ENCODE data around the gene EVI5L.

DNA sequence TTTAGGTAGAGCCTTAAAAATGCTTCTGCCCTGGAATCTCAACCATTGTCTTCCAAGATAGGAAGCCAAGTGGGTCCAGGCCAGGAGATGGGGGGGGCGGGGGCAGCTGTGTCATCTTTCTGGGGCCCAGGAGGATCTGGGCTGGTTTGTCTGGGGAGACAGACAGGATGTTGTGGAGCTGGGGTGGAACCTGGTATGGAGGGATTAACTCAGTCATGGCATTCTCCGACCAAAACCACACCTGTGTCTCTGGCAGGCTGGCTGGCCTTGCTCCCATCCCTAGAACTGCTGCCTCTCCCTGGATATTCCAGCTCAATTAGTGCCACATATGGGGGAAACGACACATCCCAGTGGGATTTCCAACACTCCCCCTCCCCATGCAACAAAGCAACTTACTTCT, 70.9 kb downstream of the EVI5L start:
- TF ChIP-seq, protein P1, sequence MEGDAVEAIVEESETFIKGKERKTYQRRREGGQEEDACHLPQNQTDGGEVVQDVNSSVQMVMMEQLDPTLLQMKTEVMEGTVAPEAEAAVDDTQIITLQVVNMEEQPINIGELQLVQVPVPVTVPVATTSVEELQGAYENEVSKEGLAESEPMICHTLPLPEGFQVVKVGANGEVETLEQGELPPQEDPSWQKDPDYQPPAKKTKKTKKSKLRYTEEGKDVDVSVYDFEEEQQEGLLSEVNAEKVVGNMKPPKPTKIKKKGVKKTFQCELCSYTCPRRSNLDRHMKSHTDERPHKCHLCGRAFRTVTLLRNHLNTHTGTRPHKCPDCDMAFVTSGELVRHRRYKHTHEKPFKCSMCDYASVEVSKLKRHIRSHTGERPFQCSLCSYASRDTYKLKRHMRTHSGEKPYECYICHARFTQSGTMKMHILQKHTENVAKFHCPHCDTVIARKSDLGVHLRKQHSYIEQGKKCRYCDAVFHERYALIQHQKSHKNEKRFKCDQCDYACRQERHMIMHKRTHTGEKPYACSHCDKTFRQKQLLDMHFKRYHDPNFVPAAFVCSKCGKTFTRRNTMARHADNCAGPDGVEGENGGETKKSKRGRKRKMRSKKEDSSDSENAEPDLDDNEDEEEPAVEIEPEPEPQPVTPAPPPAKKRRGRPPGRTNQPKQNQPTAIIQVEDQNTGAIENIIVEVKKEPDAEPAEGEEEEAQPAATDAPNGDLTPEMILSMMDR (IDR thresholded peaks at IDR 0.05): no peak
- TF ChIP-seq POLR2AphosphoS5 (IDR thresholded peaks at IDR 0.05) (no peak), POLR2A (IDR thresholded peaks at IDR 0.05) (no peak)

Measured in prostate gland (tissue), 2 donors.